ENCODE data around the gene H2BK1. TPM values are rescaled to one million over a fixed set of nuclear protein-coding genes. Genes with fewer than 3 reads are reported as not detected.

H2BK1 gene
- total and polyA plus RNA-seq, 2 of the 13 experiments (the other 11 are each of a cell fraction or from before 2014, with no cell fraction given), result not detected

GRCh38 chr7:151243408-151244195 lies 33.3 kb upstream of the H2BK1 start:
- DNase-seq (ENCODE audit: low spot score) (no peak), ATAC-seq (no peak; the same call in 2 of the 3 replicates), FAIRE-seq (no peak)
- Histone ChIP-seq H4K20me1 (ENCODE audit: insufficient read depth, low read length) (no peaks in the 10 kb centered on the region; the same call in 1 of the 2 replicates), H3K36me3 (replicated peaks in 1 of 2; ENCODE audit: control insufficient read depth in 1 of 2, insufficient read depth in 2 of 2, low read length in 2 of 2) (no peaks in the 10 kb centered on the region; a peak in 1 of 5 replicates), H3K27me3 (ENCODE audit: control insufficient read depth in 1 of 2, insufficient read depth in 2 of 2, low read length in 2 of 2) (peaks cover 7 to 36% of the 10 kb centered on the region in 2 experiments; a peak in 3 of 5 replicates), H3K79me2 (ENCODE audit: insufficient read depth, low read length) (no peaks in the 10 kb centered on the region), H2AFZ (ENCODE audit: low read length) (no peak overlapping the region), H3K9ac (ENCODE audit: insufficient read depth, low read depth, low read length) (no peak overlapping the region), H3K27ac (ENCODE audit: extremely low read length, insufficient read depth, low read length) (no peak overlapping the region), H3K4me2 (ENCODE audit: low read depth, low read length) (0 out of 2 replicates have a peak overlapping the region, but pooled peaks have one; percentile 5), H3K4me3 (replicated peaks in 1 of 3; ENCODE audit: insufficient read depth in 1 of 3, low read depth in 2 of 3, low read length in 3 of 3) (no peak overlapping the region), H3K4me1 (ENCODE audit: insufficient read depth, low read length) (peaks cover 62% of the 10 kb centered on the region), H3K9me3 (ENCODE audit: low read length) (no peaks in the 10 kb centered on the region)
- in situ Hi-C loops (cut with HindIII; ENCODE audit: extremely low pct_ligation_motif_present, low pct_unique_long_range_greater_than_20kb) (no loop called here), intact Hi-C loops (cut with micrococcal nuclease; ENCODE audit: unreplicated experiment) (loop anchor here (2.0 to 10.0 kb wide), 2 partner anchors 53 to 159 kb away; partner anchors contain the start of genes AGAP3, FASTK and TMUB1)
- TF ChIP-seq ZNF317 (CRISPR knock-in tag; IDR thresholded peaks at IDR 0.05), result no peak
- no peak for TF ChIP-seq ZNF776 (CRISPR knock-in tag; IDR thresholded peaks at IDR 0.05)
- no peak for TF ChIP-seq MTF2 (CRISPR knock-in tag; IDR thresholded peaks at IDR 0.05; ENCODE audit: borderline replicate concordance)
- TF ChIP-seq ZNF570 (CRISPR knock-in tag; IDR thresholded peaks at IDR 0.05; ENCODE audit: borderline replicate concordance), result no peak
- no peak for TF ChIP-seq TBX2 (CRISPR knock-in tag; IDR thresholded peaks at IDR 0.05; ENCODE audit: borderline replicate concordance)
- TF ChIP-seq ZKSCAN1 (IDR thresholded peaks at IDR 0.05; ENCODE audit: low read length), result no peak
- no peak for TF ChIP-seq ZBTB49 (CRISPR knock-in tag; IDR thresholded peaks at IDR 0.05; ENCODE audit: borderline replicate concordance)
- TF ChIP-seq ZNF709 (CRISPR knock-in tag; IDR thresholded peaks at IDR 0.05), result no peak
- TF ChIP-seq SAFB2 (CRISPR knock-in tag; IDR thresholded peaks at IDR 0.05; ENCODE audit: borderline replicate concordance, low read depth), result no peak
- no TSS peak for BruUV-seq (replicated peaks)
- ChIA-PET POLR2A (interaction anchor here (1.9 kb wide), 1 partner anchor 11 kb away, joined by 8 read pairs; the partner anchor contains the start of gene CHPF2), CTCF (ENCODE audit: low intra/inter-chr PET ratio, low total read pairs) (interaction anchor here (1.3 to 2.6 kb wide), 2 partner anchors 53 to 60 kb away, joined by 6 to 18 read pairs; no protein-coding TSS in a partner anchor)
- WGBS (ENCODE audit: low lambda C conversion rate), result 52% methylated on average over 17 of the region's 17 CpGs
